Neuronal stem cell (in vitro differentiated cells): Measurements from ENCODE around the gene BORCS5.

ENCODE experiments used
- DNase-seq: peaks from one replicate; pipeline ENCODE4 v3.0.0-alpha.2; 2013; ENCODE audit warnings: low spot score
- H2AFZ ChIP-seq: one replicate; pipeline ENCODE4 v1.6.1; 2013; ENCODE audit warnings: mild to moderate bottlenecking, low read length, inconsistent platforms
- H2AK5ac ChIP-seq: 2 replicates; pipeline ENCODE4 v1.6.1; 2013; ENCODE audit warnings: low read depth, mild to moderate bottlenecking, inconsistent platforms, low read length, moderate library complexity, mixed read lengths
- H2BK120ac ChIP-seq: 2 replicates; pipeline ENCODE4 v1.6.1; 2013; ENCODE audit warnings: low read depth, mild to moderate bottlenecking, inconsistent platforms, low read length, moderate library complexity, mixed read lengths
- H2BK12ac ChIP-seq: one replicate; pipeline ENCODE4 v1.6.1; 2013; ENCODE audit warnings: low read length, inconsistent platforms
- H2BK15ac ChIP-seq: 2 replicates; pipeline ENCODE4 v1.6.1; 2013; ENCODE audit warnings: mild to moderate bottlenecking, low read length, inconsistent platforms, mixed read lengths
- H2BK5ac ChIP-seq: one replicate; pipeline ENCODE4 v1.6.1; 2013; ENCODE audit warnings: inconsistent platforms, mild to moderate bottlenecking, low read length, moderate library complexity
- H3K14ac ChIP-seq: one replicate; pipeline ENCODE4 v1.6.1; 2013; ENCODE audit warnings: low read length, inconsistent platforms
- H3K18ac ChIP-seq: 2 replicates; pipeline ENCODE4 v1.6.1; 2013; ENCODE audit warnings: low read length, inconsistent platforms
- H3K23ac ChIP-seq: 2 replicates; pipeline ENCODE4 v1.6.1; 2013; ENCODE audit warnings: low read depth, mild to moderate bottlenecking, mixed read lengths, low read length, inconsistent platforms; ENCODE audit not compliant: poor library complexity
- H3K27ac ChIP-seq: replicated peaks from 3 replicates; pipeline ENCODE4 v1.5.1; 2013; ENCODE audit warnings: low read length, inconsistent platforms
- H3K27me3 ChIP-seq, 3 experiments: 2 replicates each; pipeline ENCODE4 v1.6.1; 2013; ENCODE audit warnings: low read length in 3 of 3, mild to moderate bottlenecking in 2 of 3, inconsistent platforms in 1 of 3, low read depth in 1 of 3, mixed read lengths in 1 of 3, moderate library complexity in 1 of 3; ENCODE audit not compliant: control insufficient read depth in 3 of 3, insufficient read depth in 3 of 3
- H3K36me3 ChIP-seq, 2 donors: replicated peaks in 1 of 2; 2 replicates each; pipeline ENCODE4 v1.6.1; 2013; ENCODE audit warnings: low read length in 2 of 2; ENCODE audit not compliant: control insufficient read depth in 2 of 2, insufficient read depth in 2 of 2
- H3K4ac ChIP-seq: 2 replicates; pipeline ENCODE4 v1.6.1; 2013; ENCODE audit warnings: inconsistent platforms, mild to moderate bottlenecking, low read length, moderate library complexity
- H3K4me1 ChIP-seq, 2 donors: 1 replicate in 1 of 2; 2 replicates in 1 of 2; pipeline ENCODE4 v1.6.1; 2013; ENCODE audit warnings: low read length in 2 of 2, low read depth in 1 of 2; ENCODE audit not compliant: control insufficient read depth in 2 of 2, insufficient read depth in 1 of 2
- H3K4me2 ChIP-seq: one replicate; pipeline ENCODE4 v1.6.1; 2013; ENCODE audit warnings: mild to moderate bottlenecking, low read length, inconsistent platforms; ENCODE audit not compliant: insufficient read depth, poor library complexity, severe bottlenecking
- H3K4me3 ChIP-seq, 2 donors: 2 replicates each; pipeline ENCODE4 v1.5.1; 2013; ENCODE audit warnings: low read length in 2 of 2, mild to moderate bottlenecking in 2 of 2, inconsistent platforms in 1 of 2, moderate library complexity in 1 of 2
- H3K79me1 ChIP-seq: one replicate; pipeline ENCODE4 v1.6.1; 2013; ENCODE audit warnings: low read depth, mild to moderate bottlenecking, inconsistent platforms, low read length, moderate library complexity
- H3K9ac ChIP-seq: one replicate; pipeline ENCODE4 v1.6.1; 2013; ENCODE audit warnings: mild to moderate bottlenecking, low read depth, low read length, inconsistent platforms; ENCODE audit not compliant: poor library complexity
- H3K9me3 ChIP-seq, 2 donors: replicated peaks in 1 of 2; 2 replicates each; pipeline versions ENCODE3 to v1.6.1; 2013; ENCODE audit warnings: low read length in 2 of 2, mild to moderate bottlenecking in 2 of 2, inconsistent platforms in 1 of 2, low read depth in 1 of 2, mixed read lengths in 1 of 2, moderate library complexity in 1 of 2; ENCODE audit not compliant: control insufficient read depth in 2 of 2, insufficient read depth in 1 of 2
- H4K8ac ChIP-seq: one replicate; pipeline ENCODE4 v1.6.1; 2013; ENCODE audit warnings: low read depth, mild to moderate bottlenecking, inconsistent platforms, low read length, moderate library complexity
- H4K91ac ChIP-seq: one replicate; pipeline ENCODE4 v1.6.1; 2013; ENCODE audit warnings: low read length, low read depth, mild to moderate bottlenecking, inconsistent platforms; ENCODE audit not compliant: poor library complexity
- WGBS, 2 donors: extraction: QIAGEN DNeasy Blood & Tissue Kit; methylation state at CpG; one replicate each; pipeline ENCODE4 v1.1.7; 2013; ENCODE audit warnings: missing lambda C conversion rate in 2 of 2, mixed read lengths in 1 of 2; ENCODE audit not compliant: insufficient read length in 2 of 2, insufficient replicate concordance in 1 of 2; ENCODE audit errors: extremely low coverage in 2 of 2; 5-methylcytosine and 5-hydroxymethylcytosine counted together

The BORCS5 gene

GRCh38 chr12:12466157-12466556, 109.3 kb downstream of the BORCS5 start:
- H3K23ac ChIP-seq, result no peak overlapping the region
- no peak overlapping the region for H3K9ac ChIP-seq
- no peak overlapping the region for H4K91ac ChIP-seq
- H2AFZ ChIP-seq, result no peak overlapping the region
- no peak overlapping the region for H2BK15ac ChIP-seq
- peaks cover 4 to 6% of the 10 kb centered on the region in 2 donors for H3K9me3 ChIP-seq
- no peak overlapping the region for H3K18ac ChIP-seq
- no peaks in the 10 kb centered on the region for H3K27me3 ChIP-seq
- H3K36me3 ChIP-seq, result peaks cover 0 to 4% of the 10 kb centered on the region in 2 donors
- no peak overlapping the region for H3K27ac ChIP-seq
- no peaks in the 10 kb centered on the region for H3K4me1 ChIP-seq
- no peak overlapping the region for H3K4me2 ChIP-seq
- H2AK5ac ChIP-seq, result no peak overlapping the region
- H4K8ac ChIP-seq, result no peak overlapping the region
- no peak overlapping the region for H2BK5ac ChIP-seq
- no peak overlapping the region for H3K4me3 ChIP-seq
- DNase-seq, result no peak
- WGBS, 2 donors, result no CpG with 5 or more reads among the region's 7 CpGs
- H2BK120ac ChIP-seq, result no peak overlapping the region
- H3K4ac ChIP-seq, result no peak overlapping the region
- no peak overlapping the region for H2BK12ac ChIP-seq
- H3K79me1 ChIP-seq, result no peaks in the 10 kb centered on the region
- no peak overlapping the region for H3K14ac ChIP-seq

GRCh38 chr12:12467264-12467663, 110.4 kb downstream of the BORCS5 start:
- no peak for DNase-seq
- Histone ChIP-seq H3K9ac (no peak overlapping the region), H3K4ac (no peak overlapping the region), H3K14ac (no peak overlapping the region), H2AFZ (no peak overlapping the region), H2BK12ac (no peak overlapping the region), H2BK120ac (no peak overlapping the region), H4K91ac (no peak overlapping the region), H4K8ac (no peak overlapping the region), H2BK15ac (no peak overlapping the region), H3K27me3 (no peaks in the 10 kb centered on the region), H3K23ac (no peak overlapping the region), H3K27ac (no peak overlapping the region), H3K4me1 (no peaks in the 10 kb centered on the region), H2AK5ac (no peak overlapping the region), H3K18ac (no peak overlapping the region), H3K79me1 (no peaks in the 10 kb centered on the region), H3K4me2 (no peak overlapping the region), H3K4me3 (no peak overlapping the region), H3K9me3 (peaks cover 4 to 6% of the 10 kb centered on the region in 2 donors), H3K36me3 (peaks cover 0 to 4% of the 10 kb centered on the region in 2 donors), H2BK5ac (no peak overlapping the region)
- no CpG with 5 or more reads among the region's 6 CpGs for WGBS, 2 donors

- H4K8ac ChIP-seq, result no peak overlapping the region
- no peak overlapping the region for H2BK120ac ChIP-seq
- no peak overlapping the region for H3K9ac ChIP-seq
- H3K4me2 ChIP-seq, result no peak overlapping the region
- H2BK15ac ChIP-seq, result no peak overlapping the region
- WGBS, 2 donors, result no CpG with 5 or more reads among the region's 14 CpGs
- no peak overlapping the region for H3K23ac ChIP-seq
- no peak overlapping the region for H2AK5ac ChIP-seq
- H3K36me3 ChIP-seq, result peaks cover 0 to 4% of the 10 kb centered on the region in 2 donors
- H2AFZ ChIP-seq, result no peak overlapping the region
- no peak overlapping the region for H3K4me3 ChIP-seq
- no peak for DNase-seq
- H3K27me3 ChIP-seq, result no peaks in the 10 kb centered on the region
- no peak overlapping the region for H2BK5ac ChIP-seq
- H4K91ac ChIP-seq, result no peak overlapping the region
- no peak overlapping the region for H3K18ac ChIP-seq
- H3K4me1 ChIP-seq, result no peaks in the 10 kb centered on the region
- peaks cover 4 to 6% of the 10 kb centered on the region in 2 donors for H3K9me3 ChIP-seq
- H3K4ac ChIP-seq, result no peak overlapping the region
- no peaks in the 10 kb centered on the region for H3K79me1 ChIP-seq
- H2BK12ac ChIP-seq, result no peak overlapping the region
- no peak overlapping the region for H3K14ac ChIP-seq
- no peak overlapping the region for H3K27ac ChIP-seq
Measured at GRCh38 chr12:12467688-12468261, 110.9 kb downstream of the BORCS5 start.

- no peaks in the 10 kb centered on the region for H3K4me1 ChIP-seq
- H3K4ac ChIP-seq, result no peak overlapping the region
- H3K14ac ChIP-seq, result no peak overlapping the region
- H2BK15ac ChIP-seq, result no peak overlapping the region
- no peak overlapping the region for H2BK12ac ChIP-seq
- H3K9me3 ChIP-seq, result peaks cover 4 to 6% of the 10 kb centered on the region in 2 donors
- no peak overlapping the region for H3K9ac ChIP-seq
- no peak overlapping the region for H2BK120ac ChIP-seq
- H3K79me1 ChIP-seq, result no peaks in the 10 kb centered on the region
- H3K36me3 ChIP-seq, result peaks cover 0 to 4% of the 10 kb centered on the region in 2 donors
- H3K18ac ChIP-seq, result no peak overlapping the region
- no peak overlapping the region for H4K91ac ChIP-seq
- no peak for DNase-seq
- H2BK5ac ChIP-seq, result no peak overlapping the region
- H3K27me3 ChIP-seq, result no peaks in the 10 kb centered on the region
- no CpG with 5 or more reads among the region's 3 CpGs for WGBS, 2 donors
- H3K4me2 ChIP-seq, result no peak overlapping the region
- H3K4me3 ChIP-seq, result no peak overlapping the region
- no peak overlapping the region for H3K23ac ChIP-seq
- no peak overlapping the region for H3K27ac ChIP-seq
- H4K8ac ChIP-seq, result no peak overlapping the region
- no peak overlapping the region for H2AFZ ChIP-seq
- no peak overlapping the region for H2AK5ac ChIP-seq
Measured at GRCh38 chr12:12468575-12468974, 111.7 kb downstream of the BORCS5 start.
